T47D (cell line): ENCODE data around the gene CACNA1B.
A peak's percentile ranks its signal among the peaks of the same experiment; 100 is the strongest.

Experiments
- DNase-seq, 2 experiments: peaks; one replicate each; pipeline versions ENCODE4 v3.0.0 to v3.0.0-alpha.2; 2011 to 2012; ENCODE audit warnings: low read depth in 1 of 2, low spot score in 1 of 2
- JUND ChIP-seq: IDR thresholded peaks from 2 replicates; pipeline ENCODE4 v1.6.1; 2012; ENCODE audit warnings: low read depth
- in situ Hi-C: cut with HindIII; loops from 2 replicates; pipeline ENCODE4 v1.10.0; 2016; ENCODE audit warnings: low sequenced_read_pairs, low pct_unique_long_range_greater_than_20kb

CACNA1B gene

GRCh38 chr9:138097501-138097991 is 220.0 kb downstream of the CACNA1B start:
- no peak for TF ChIP-seq JUND
- in situ Hi-C loops, result no loop called here

GRCh38 chr9:138098116-138098907 is 220.7 kb downstream of the CACNA1B start:
- in situ Hi-C loops, result no loop called here
- no peak for DNase-seq
- no peak for TF ChIP-seq JUND

More at GRCh38 chr9:138097501-138097991, 220.0 kb downstream of the CACNA1B start:
- no peak for DNase-seq

GRCh38 chr9:138098908-138099791 is 221.6 kb downstream of the CACNA1B start:
- in situ Hi-C loops, result no loop called here
- no peak for TF ChIP-seq JUND
- DNase-seq, result no peak

- in situ Hi-C loops, result no loop called here
- no peak for TF ChIP-seq JUND
- no peak for DNase-seq
Measured at GRCh38 chr9:138099803-138100598, 222.4 kb downstream of the CACNA1B start.

GRCh38 chr9:138100711-138101350 is 223.2 kb downstream of the CACNA1B start:
- TF ChIP-seq JUND, result no peak
- DNase-seq, result peak in 1 of 2 experiments; percentile 59
- in situ Hi-C loops, result no loop called here

- DNase-seq, result no peak
- in situ Hi-C loops, result no loop called here
- TF ChIP-seq JUND, result no peak
Measured at GRCh38 chr9:138101444-138102234, 224.1 kb downstream of the CACNA1B start.

- no peak for TF ChIP-seq JUND
- DNase-seq, result no peak
- in situ Hi-C loops, result no loop called here
Measured at GRCh38 chr9:138102246-138103051, 224.9 kb downstream of the CACNA1B start.

- in situ Hi-C loops, result no loop called here
- no peak for DNase-seq
- no peak for TF ChIP-seq JUND
Measured at GRCh38 chr9:138103111-138103848, 225.7 kb downstream of the CACNA1B start.

GRCh38 chr9:138103849-138104206 is 226.2 kb downstream of the CACNA1B start:
- no peak for TF ChIP-seq JUND
- in situ Hi-C loops, result no loop called here
- DNase-seq, result no peak
